Vagina (tissue), 2 donors: ENCODE results near the gene IDUA.

Experiments
- CTCF ChIP-seq, 3 experiments: fragments of 450-650 bp in 2 of 3; fragments of 200-600 bp in 1 of 3; sonication (generic) in 1 of 3; IDR thresholded peaks; one replicate each; pipeline ENCODE4 v1.5.1; 2017 to 2019; ENCODE audit warnings: antibody characterized with exemption in 3 of 3, mild to moderate bottlenecking in 2 of 3, moderate library complexity in 2 of 3
- POLR2A ChIP-seq, 2 donors: fragments of 450-650 bp; IDR thresholded peaks; one replicate each; pipeline ENCODE4 v1.6.1; 2017; ENCODE audit warnings: antibody characterized with exemption in 2 of 2, mild to moderate bottlenecking in 2 of 2, moderate library complexity in 2 of 2

- TF ChIP-seq CTCF (IDR thresholded peaks at IDR 0.05) (no peak), POLR2A (IDR thresholded peaks at IDR 0.05) (no peak)
Measured at GRCh38 chr4:995311-996026, 8.6 kb downstream of the IDUA start.
